Breast epithelium (tissue), 4 donors: Measurements from ENCODE around the gene SEPTIN5. TPM values are rescaled to one million over a fixed set of nuclear protein-coding genes. Genes with fewer than 3 reads are reported as not detected.
A peak's percentile ranks its signal among the peaks of the same experiment; 100 is the strongest.

Experiments
- DNase-seq, 2 donors: peaks; one replicate each; pipeline ENCODE4 v3.0.0-alpha.2; 2019; ENCODE audit warnings: low spot score in 2 of 2
- H3K27ac ChIP-seq, 2 donors: fragments of 200-600 bp; sonication (generic) in 1 of 2; one replicate each; pipeline ENCODE4 v1.5.1; 2016 to 2019; ENCODE audit warnings: mild to moderate bottlenecking in 1 of 2
- H3K27me3 ChIP-seq, 2 donors: fragments of 200-600 bp; sonication (generic) in 1 of 2; one replicate each; pipeline versions ENCODE4 v1.5.1 to v1.6.0; 2017 to 2019; ENCODE audit warnings: control low read depth in 1 of 2, mild to moderate bottlenecking in 1 of 2
- H3K36me3 ChIP-seq: fragments of 200-600 bp; one replicate; pipeline ENCODE4 v1.5.1; 2019
- H3K4me1 ChIP-seq, 2 donors: fragments of 200-600 bp; sonication (generic); one replicate each; pipeline ENCODE4 v1.5.1; 2016 to 2019; ENCODE audit warnings: control low read depth in 1 of 2
- H3K4me3 ChIP-seq, 3 donors: fragments of 200-600 bp; sonication (generic); 1 replicate in 2 of 3; 2 replicates in 1 of 3; pipeline ENCODE4 v1.5.1; 2016 to 2019; ENCODE audit warnings: mild to moderate bottlenecking in 3 of 3, moderate library complexity in 2 of 3
- H3K9me3 ChIP-seq, 2 donors: fragments of 200-600 bp; sonication (generic) in 1 of 2; one replicate each; pipeline ENCODE4 v1.5.1; 2016 to 2019; ENCODE audit warnings: control low read depth in 1 of 2
- POLR2A ChIP-seq: fragments of 450-650 bp; IDR thresholded peaks from one replicate; pipeline ENCODE4 v1.6.1; 2016; ENCODE audit warnings: antibody characterized with exemption, mild to moderate bottlenecking, moderate library complexity
- POLR2AphosphoS5 ChIP-seq, 3 donors: sonication (generic); formaldehyde crosslinking; IDR thresholded peaks; one replicate each; pipeline ENCODE4 v1.6.1; 2017; ENCODE audit warnings: antibody characterized with exemption in 3 of 3
- intact Hi-C: fragments of 100-400 bp; cut with DNase I; formaldehyde crosslinking; loops from one replicate; pipeline ENCODE4 v1.15.1; 2023; ENCODE audit warnings: low total_unique reads
- total RNA-seq, 3 donors: library from RNA; depleted of rRNA; stranded (reverse); fragments of >200 nt; gene quantifications; one replicate each; pipeline ENCODE4 v1.1.0, GENCODE V29; 2016
- TF ChIP-seq, protein P1 (sequence below), 3 donors: fragments of 450-650 bp; IDR thresholded peaks; one replicate each; pipeline ENCODE4 v1.5.1; 2016 to 2017; ENCODE audit warnings: antibody characterized with exemption in 3 of 3, mild to moderate bottlenecking in 3 of 3, moderate library complexity in 3 of 3

The SEPTIN5 gene
- total RNA-seq, 3 donors from 2014 or later: 5.4 to 33.8 (median 18.4) TPM

DNA sequence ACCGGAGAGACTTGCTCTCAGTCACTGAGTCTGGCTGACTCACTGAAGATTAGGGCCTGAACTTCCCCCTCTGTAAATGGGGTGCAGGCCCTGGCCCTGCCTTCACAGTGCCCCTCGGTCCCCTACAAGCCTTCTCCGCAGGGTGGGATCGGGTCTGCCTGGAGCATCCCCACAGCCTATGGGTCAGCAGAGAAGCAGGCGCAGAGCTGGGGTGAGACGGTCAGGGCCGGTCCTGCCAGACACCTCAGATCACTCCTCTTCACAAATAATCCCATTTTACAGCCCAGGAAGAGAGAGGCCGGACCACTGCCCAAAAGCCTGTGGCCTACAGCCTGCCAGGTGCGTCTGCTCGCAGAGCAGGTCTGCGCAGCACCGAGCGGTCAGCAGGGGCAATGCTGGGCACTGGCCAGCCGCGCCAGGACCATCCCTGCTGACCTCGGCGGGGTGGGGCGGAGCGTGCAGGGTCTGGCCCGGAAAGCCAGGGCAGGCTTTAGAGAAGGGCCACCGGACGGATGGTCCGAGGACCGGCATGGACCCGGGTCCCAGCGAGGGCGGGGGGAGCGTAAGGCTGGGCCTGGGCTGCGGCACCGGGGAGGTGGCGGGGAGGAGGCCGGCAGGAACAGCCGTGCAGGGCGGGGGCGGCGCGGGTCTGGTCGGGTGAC is 522 bp upstream of the SEPTIN5 start:
- H3K27ac ChIP-seq: peak overlapping the region in 1 of 2 donors; percentile 72
- peak overlapping the region; percentile 62 to 95 (median 72) for H3K4me3 ChIP-seq
- intact Hi-C loops: no loop called here
- no peaks in the 10 kb centered on the region for H3K36me3 ChIP-seq
- no peaks in the 10 kb centered on the region for H3K9me3 ChIP-seq
- TF ChIP-seq POLR2AphosphoS5 (IDR thresholded peaks at IDR 0.05) (no peak), POLR2A (no peak)
- TF ChIP-seq, protein P1, sequence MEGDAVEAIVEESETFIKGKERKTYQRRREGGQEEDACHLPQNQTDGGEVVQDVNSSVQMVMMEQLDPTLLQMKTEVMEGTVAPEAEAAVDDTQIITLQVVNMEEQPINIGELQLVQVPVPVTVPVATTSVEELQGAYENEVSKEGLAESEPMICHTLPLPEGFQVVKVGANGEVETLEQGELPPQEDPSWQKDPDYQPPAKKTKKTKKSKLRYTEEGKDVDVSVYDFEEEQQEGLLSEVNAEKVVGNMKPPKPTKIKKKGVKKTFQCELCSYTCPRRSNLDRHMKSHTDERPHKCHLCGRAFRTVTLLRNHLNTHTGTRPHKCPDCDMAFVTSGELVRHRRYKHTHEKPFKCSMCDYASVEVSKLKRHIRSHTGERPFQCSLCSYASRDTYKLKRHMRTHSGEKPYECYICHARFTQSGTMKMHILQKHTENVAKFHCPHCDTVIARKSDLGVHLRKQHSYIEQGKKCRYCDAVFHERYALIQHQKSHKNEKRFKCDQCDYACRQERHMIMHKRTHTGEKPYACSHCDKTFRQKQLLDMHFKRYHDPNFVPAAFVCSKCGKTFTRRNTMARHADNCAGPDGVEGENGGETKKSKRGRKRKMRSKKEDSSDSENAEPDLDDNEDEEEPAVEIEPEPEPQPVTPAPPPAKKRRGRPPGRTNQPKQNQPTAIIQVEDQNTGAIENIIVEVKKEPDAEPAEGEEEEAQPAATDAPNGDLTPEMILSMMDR (IDR thresholded peaks at IDR 0.05): no peak
- H3K4me1 ChIP-seq: peaks cover 9% of the 10 kb centered on the region in 2 donors
- H3K27me3 ChIP-seq: peaks cover 0 to under 1% of the 10 kb centered on the region in 2 donors
- no peak for DNase-seq

DNA sequence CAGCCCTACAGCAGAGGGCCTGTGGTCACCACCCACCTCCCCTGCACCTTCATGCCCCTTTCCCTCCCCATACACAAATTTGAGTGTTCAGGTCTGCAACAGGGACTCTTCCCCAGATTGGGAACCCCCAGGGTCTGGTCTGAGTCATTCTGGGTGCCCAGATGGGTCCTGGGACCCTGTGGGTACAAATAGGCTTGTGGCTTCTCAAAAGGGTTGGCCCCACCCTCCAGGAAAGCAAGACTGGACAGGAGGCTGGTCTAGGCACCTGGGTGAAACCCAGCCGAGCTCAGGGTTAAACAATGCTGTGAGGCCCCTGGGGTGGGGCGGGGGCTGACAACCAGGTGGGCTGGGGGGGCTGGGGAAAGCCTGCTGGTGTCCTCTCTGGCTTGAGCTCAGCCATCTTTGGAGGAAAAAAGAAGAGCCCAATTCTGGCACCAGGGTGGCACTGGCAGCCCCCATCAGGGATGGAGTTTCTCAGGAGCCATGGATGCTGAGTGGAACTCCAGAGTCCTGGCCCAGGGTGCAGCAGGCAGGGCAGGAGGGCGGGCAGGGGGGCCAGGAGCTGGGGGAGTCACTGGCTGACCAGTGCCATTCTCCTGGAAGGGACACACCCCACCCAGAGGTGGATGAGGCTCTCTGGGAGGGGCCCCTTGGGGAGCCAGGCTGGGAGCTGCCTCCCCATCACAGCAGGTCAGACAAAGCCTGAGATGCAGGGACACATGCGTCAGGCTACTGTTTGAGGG is 1.1 kb downstream of the SEPTIN5 start:
- Histone ChIP-seq H3K4me3 (peak overlapping the region; percentile 62 to 95 (median 72)), H3K9me3 (no peaks in the 10 kb centered on the region), H3K4me1 (peaks cover 9 to 12% of the 10 kb centered on the region in 2 donors), H3K27ac (peak overlapping the region; percentile 57 to 72), H3K27me3 (peaks cover 0 to 2% of the 10 kb centered on the region in 2 donors), H3K36me3 (no peaks in the 10 kb centered on the region)
- intact Hi-C loops: no loop called here
- no peak for DNase-seq
- TF ChIP-seq, protein P1 (IDR thresholded peaks at IDR 0.05): no peak
- TF ChIP-seq POLR2AphosphoS5 (IDR thresholded peaks at IDR 0.05) (no peak), POLR2A (no peak)

DNA sequence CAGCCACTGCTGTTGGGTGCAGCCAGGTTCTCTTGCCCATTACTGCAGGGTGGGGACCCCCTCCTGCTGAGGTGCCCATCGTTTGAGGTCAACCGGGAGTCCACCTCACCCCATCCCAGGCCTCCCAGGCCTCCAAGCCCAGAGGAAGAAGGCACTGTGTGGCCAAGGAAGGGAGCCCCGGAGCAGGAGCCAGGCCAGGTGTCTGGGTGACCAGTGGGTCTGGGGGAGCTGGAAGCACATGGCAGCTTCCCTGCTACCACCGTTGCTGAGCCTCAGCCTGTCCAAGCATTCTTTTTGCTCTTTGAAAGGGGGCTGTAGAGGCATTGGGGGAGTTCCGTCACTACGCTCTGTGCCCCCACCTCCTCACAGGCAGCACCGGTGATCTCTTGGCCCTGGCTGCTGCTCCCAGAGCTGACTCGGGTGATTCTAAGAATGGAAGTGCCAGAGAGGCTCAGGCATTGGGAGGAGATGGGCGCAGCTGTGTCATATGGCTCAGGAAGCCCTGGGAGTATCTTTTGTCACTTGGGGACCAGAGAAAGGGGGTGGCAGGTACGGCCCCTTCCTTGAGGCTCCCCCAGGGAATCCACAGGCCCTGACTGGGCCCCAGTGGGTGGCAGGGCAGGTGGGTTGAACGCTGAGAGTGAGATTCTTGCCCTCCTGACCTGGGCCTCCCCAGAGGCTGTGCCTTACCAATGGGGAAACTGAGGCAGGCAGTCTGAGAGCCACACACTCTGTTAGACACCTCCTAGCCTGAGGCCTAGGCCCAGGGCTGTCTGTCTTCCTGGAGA is 1.9 kb downstream of the SEPTIN5 start:
- H3K4me3 ChIP-seq: peak overlapping the region in 1 of 3 donors; percentile 72
- H3K4me1 ChIP-seq: peaks cover 9 to 12% of the 10 kb centered on the region in 2 donors
- H3K9me3 ChIP-seq: no peaks in the 10 kb centered on the region
- H3K36me3 ChIP-seq: no peaks in the 10 kb centered on the region
- DNase-seq: no peak
- H3K27ac ChIP-seq: no peak overlapping the region
- TF ChIP-seq, protein P1 (IDR thresholded peaks at IDR 0.05): no peak
- TF ChIP-seq POLR2AphosphoS5 (IDR thresholded peaks at IDR 0.05) (no peak), POLR2A (no peak)
- intact Hi-C loops: no loop called here
- peaks cover 0 to 2% of the 10 kb centered on the region in 2 donors for H3K27me3 ChIP-seq

DNA sequence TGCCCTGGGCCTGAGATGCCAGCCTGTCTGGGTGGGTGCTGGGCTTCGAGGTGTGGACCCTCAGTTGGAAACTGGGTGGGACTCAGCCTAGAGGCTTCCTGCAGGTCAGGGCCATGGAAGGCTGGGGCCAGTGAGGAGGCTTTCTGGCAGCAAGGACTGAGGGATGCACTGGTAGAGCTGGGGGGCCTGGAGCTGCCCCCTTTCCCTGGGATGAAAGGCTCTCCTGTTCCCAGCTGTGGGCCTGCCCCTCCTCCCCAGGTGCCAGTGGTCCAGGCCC is 2.5 kb downstream of the SEPTIN5 start:
- H3K4me1 ChIP-seq: peaks cover 9 to 12% of the 10 kb centered on the region in 2 donors
- no peaks in the 10 kb centered on the region for H3K36me3 ChIP-seq
- peaks cover 0 to 2% of the 10 kb centered on the region in 2 donors for H3K27me3 ChIP-seq
- no peaks in the 10 kb centered on the region for H3K9me3 ChIP-seq
- intact Hi-C loops: no loop called here
- TF ChIP-seq, protein P1 (IDR thresholded peaks at IDR 0.05): no peak
- TF ChIP-seq POLR2AphosphoS5 (IDR thresholded peaks at IDR 0.05): no peak
- no peak for TF ChIP-seq POLR2A
- H3K4me3 ChIP-seq: no peak overlapping the region
- no peak for DNase-seq
- no peak overlapping the region for H3K27ac ChIP-seq
